GM10847 (cell line): ENCODE results near the gene ASAP3.

ENCODE experiments used
- POLR2A ChIP-seq: IDR thresholded peaks from 2 replicates; pipeline ENCODE4 v1.6.1; 2011; ENCODE audit not compliant: insufficient read length; ENCODE audit errors: extremely low read depth

The ASAP3 gene

DNA sequence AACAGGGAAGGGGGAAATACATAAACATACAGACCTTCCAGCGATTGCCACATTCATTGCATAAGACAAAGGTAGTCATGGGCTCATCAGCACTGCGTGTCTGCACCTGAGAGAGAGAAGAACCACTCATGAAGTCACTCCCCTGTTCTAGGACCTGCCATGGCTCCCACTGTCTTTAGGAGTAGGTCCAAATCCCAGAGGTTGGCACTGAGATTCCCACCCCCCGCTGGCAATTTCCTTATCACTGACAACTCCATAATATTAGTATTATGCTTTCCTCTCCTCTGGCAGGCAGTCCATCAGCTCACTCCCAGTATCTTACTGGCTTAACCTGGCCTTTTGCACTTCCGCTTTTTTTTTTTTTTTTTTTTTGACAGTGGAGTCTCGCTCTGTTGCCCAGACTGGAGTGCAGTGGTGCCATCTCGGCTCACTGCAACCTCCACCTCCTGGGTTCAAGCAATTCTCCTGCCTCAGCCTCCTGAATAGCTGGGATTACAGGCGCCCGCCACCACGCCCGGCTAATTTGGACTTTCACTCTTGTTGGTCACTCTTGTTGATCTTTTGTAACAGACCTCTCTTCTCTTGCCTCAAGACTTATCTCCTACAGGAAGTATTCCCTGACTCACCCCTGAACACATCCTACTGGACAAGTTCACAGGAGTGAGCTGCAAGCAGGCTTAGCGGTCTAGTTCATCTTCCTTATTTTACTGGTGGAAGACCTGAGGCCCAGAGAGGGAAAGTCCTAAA, 99.5 kb downstream of the ASAP3 start:
- no peak for TF ChIP-seq POLR2A

GRCh38 chr1:23383577-23384311, 100.2 kb downstream of the ASAP3 start:
- TF ChIP-seq POLR2A, result no peak

DNA sequence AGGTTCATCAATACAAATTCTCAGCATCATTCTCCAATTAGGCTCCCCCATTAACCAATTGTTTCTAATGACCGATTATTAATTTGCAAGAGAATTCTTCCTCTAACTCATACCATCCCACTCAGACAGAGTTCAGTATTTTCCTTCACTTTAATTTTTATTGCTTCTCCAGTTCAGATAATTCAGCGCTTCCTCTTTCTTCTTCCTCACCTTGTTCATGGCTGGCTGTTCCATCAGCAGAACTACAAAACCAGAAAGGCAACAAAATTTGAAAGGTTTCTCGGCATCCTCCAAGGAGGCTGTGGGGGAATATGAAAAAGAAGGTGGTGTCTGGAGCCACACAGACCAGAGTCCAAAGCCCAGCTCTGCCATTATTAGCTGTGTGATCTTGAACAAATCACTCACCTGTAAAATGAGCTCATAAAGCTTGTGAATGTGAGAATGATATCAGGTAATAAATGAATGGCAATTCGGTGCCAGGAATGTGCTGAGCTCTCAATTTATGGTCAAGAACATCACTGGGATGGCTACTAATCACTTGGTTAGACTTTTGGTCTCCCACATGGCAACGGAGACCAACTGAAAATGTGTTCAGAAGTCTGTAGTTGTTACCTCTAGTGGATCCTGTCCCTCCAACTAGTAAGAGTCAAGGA, 102.6 kb downstream of the ASAP3 start:
- TF ChIP-seq POLR2A, result no peak

- no peak for TF ChIP-seq POLR2A
These were observed 103.3 kb downstream of the ASAP3 start for GRCh38 chr1:23380719-23381118.
